ENCODE measurements around the gene NOTUM. TPM values are rescaled to one million over a fixed set of nuclear protein-coding genes. Genes with fewer than 3 reads are reported as not detected.
A peak's percentile ranks its signal among the peaks of the same experiment; 100 is the strongest.

NOTUM gene
- total RNA-seq, 4 donors from 2014 or later: 0.83 TPM; not detected in 3

GRCh38 chr17:81960130-81960958, 643 bp downstream of the NOTUM start:
- TF ChIP-seq EP300 (IDR thresholded peaks at IDR 0.05): no peak
- no peak for TF ChIP-seq CTCF (IDR thresholded peaks at IDR 0.05)
- TF ChIP-seq POLR2AphosphoS5 (IDR thresholded peaks at IDR 0.05): no peak
- no peak for TF ChIP-seq POLR2A (IDR thresholded peaks at IDR 0.05; ENCODE audit: low read depth)
- Histone ChIP-seq H3K4me1 (peaks cover 16 to 33% (median 27%) of the 10 kb centered on the region in 4 donors), H3K27me3 (peaks cover 10 to 97% (median 39%) of the 10 kb centered on the region in 4 donors), H3K9me3 (no peaks in the 10 kb centered on the region), H3K4me3 (peak overlapping the region; percentile 52 to 62 (median 54)), H3K27ac (replicated peaks in 1 of 4) (no peak overlapping the region), H3K36me3 (no peaks in the 10 kb centered on the region)
- WGBS: under 1% methylated on average over 22 of the region's 98 CpGs
- intact Hi-C loops (cut with DNase I): no loop called here
- DNase-seq (ENCODE audit: extremely low spot score): no peak

- peaks cover 16 to 33% (median 27%) of the 10 kb centered on the region in 4 donors for H3K4me1 ChIP-seq
- no peak for TF ChIP-seq EP300 (IDR thresholded peaks at IDR 0.05)
- TF ChIP-seq POLR2AphosphoS5 (IDR thresholded peaks at IDR 0.05): peak in 1 of 2 donors; percentile 16
- TF ChIP-seq POLR2A (IDR thresholded peaks at IDR 0.05; ENCODE audit: low read depth): no peak
- peak; percentile 73 to 97 (median 90) for TF ChIP-seq CTCF (IDR thresholded peaks at IDR 0.05)
- H3K9me3 ChIP-seq: no peaks in the 10 kb centered on the region
- no peaks in the 10 kb centered on the region for H3K36me3 ChIP-seq
- H3K27me3 ChIP-seq: peaks cover 10 to 100% (median 39%) of the 10 kb centered on the region in 4 donors
- H3K4me3 ChIP-seq: peak overlapping the region; percentile 52 to 62 (median 54)
- intact Hi-C loops (cut with DNase I): loop anchor here (1.0 to 10.0 kb wide), 2 partner anchors 62 to 195 kb away; no protein-coding TSS in a partner anchor
- no peak overlapping the region for H3K27ac ChIP-seq (replicated peaks in 1 of 4)
- 6% methylated on average over 10 of the region's 112 CpGs for WGBS
- no peak for DNase-seq (ENCODE audit: extremely low spot score)
Observed at GRCh38 chr17:81959362-81960129, 1.4 kb downstream of the NOTUM start.

GRCh38 chr17:81958633-81959342, 2.2 kb downstream of the NOTUM start:
- Histone ChIP-seq H3K36me3 (no peaks in the 10 kb centered on the region), H3K9me3 (no peaks in the 10 kb centered on the region), H3K4me3 (peak overlapping the region in 1 of 4 donors; percentile 52), H3K27me3 (peaks cover 10 to 100% (median 42%) of the 10 kb centered on the region in 4 donors), H3K4me1 (peaks cover 16 to 33% (median 27%) of the 10 kb centered on the region in 4 donors), H3K27ac (replicated peaks in 1 of 4) (no peak overlapping the region)
- DNase-seq (ENCODE audit: extremely low spot score): no peak
- intact Hi-C loops (cut with DNase I): loop anchor here (1.0 to 10.0 kb wide), 2 partner anchors 63 to 196 kb away; no protein-coding TSS in a partner anchor
- 73% methylated on average over 15 of the region's 15 CpGs for WGBS
- TF ChIP-seq POLR2A (IDR thresholded peaks at IDR 0.05; ENCODE audit: low read depth): no peak
- TF ChIP-seq POLR2AphosphoS5 (IDR thresholded peaks at IDR 0.05): no peak

GRCh38 chr17:81957691-81958432, 3.1 kb downstream of the NOTUM start:
- Histone ChIP-seq H3K27ac (replicated peaks in 1 of 4) (no peak overlapping the region), H3K9me3 (no peaks in the 10 kb centered on the region), H3K4me3 (no peak overlapping the region), H3K36me3 (no peaks in the 10 kb centered on the region), H3K27me3 (peaks cover 10 to 100% (median 40%) of the 10 kb centered on the region in 4 donors), H3K4me1 (peaks cover 16 to 33% (median 27%) of the 10 kb centered on the region in 4 donors)
- 93% methylated on average over 12 of the region's 19 CpGs for WGBS
- intact Hi-C loops (cut with DNase I): loop anchor here (10.0 kb wide), 1 partner anchor 197 kb away; no protein-coding TSS in a partner anchor
- no peak for DNase-seq (ENCODE audit: extremely low spot score)
- no peak for TF ChIP-seq POLR2A (IDR thresholded peaks at IDR 0.05; ENCODE audit: low read depth)
- TF ChIP-seq CTCF (IDR thresholded peaks at IDR 0.05): no peak
- no peak for TF ChIP-seq EP300 (IDR thresholded peaks at IDR 0.05)
- TF ChIP-seq POLR2AphosphoS5 (IDR thresholded peaks at IDR 0.05): no peak

All from esophagus muscularis mucosa (tissue), 4 donors.